NCI-H69 (cell line): ENCODE data around the gene GPC1.

Experiments
- DNase-seq: peaks from one replicate; lab custom pipeline; 2025; lab: John Stamatoyannopoulos, UW

Gene GPC1

DNA sequence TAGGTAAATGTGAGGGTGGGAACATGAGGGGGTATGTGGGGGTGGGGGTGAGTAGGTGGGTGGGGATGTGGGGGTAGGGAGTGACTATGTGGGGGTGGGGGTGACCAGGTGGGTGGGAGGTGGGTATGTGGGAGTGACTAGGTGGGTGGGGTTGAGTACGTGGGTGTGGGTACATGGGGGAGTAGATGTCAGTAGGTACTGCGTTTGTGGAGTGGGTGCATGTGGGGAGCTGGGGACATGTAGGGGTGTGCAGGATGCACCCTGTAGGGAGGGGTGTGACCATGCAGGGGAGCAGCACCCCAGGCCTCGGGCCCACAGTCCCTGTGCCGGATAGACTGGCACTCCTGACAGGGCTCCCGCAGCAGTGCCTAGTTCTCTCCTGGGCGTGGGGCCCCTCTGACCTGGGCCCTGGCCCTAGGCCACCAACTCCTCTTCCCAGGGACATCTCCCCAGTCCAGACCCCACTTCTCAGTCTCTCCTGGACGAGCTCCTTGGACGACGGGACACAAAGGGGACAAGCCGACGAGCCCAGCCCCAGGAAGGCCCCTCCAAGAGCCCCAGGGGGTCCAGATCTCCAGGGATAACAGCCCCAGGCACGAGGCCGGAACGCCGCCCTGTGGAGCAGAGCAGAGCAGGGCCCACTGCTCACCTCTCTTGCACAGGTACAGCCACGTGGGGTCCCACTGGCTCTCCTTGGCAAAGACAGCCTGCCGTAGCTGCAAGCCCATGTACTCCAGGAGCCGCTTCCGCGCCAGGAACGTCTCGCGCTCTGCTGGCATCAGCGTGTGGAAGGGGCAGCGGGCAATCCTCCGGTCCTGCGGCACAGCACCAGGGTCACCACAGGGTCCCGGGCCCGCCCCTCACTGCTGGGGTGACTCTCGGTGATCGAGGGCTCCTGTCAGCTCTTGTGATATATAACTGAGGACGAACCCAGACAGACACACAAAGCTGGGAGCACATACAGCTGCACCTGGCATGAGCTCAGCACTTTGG lies 64.1 kb downstream of the GPC1 start:
- DNase-seq, result no peak

DNA sequence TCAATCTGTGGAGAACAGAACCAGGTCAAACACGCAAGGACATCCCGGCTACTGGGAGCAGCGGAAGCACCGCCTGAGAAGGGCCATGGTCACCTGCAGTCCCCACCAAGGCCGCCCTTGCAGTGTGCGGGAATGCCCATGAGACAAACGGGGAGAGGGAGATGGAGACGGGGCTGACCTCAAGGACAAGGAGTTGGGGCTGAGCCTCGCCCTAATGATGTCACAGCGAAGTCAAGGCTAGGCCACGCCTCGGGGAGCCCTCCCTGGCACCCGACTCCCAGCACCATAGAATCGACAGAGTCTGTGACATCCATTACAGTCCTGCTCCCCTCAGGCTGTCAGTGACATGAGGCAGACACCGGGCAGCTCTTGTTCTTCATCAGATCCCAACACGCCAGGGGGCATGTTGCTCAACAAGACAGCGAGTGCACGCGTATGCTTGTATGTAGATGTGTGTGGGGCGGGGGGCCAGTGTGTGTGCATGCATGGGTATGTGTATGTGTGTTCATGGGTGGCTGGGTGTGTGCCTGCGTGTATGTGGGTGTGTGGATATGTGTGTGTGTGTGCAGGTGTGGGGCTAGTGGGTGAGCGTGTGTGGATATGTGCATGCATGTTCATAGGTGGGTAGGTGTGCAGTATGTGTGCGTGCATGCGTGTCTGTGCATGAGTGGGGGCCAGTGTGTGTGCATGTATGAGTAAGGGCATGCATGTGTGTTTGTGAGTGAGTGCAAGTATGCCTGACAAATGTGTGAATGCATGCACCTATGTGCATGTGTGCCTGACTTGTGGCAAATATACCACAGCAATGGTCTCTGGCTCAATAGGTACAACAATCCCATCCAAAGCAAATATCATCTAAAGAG lies 65.3 kb downstream of the GPC1 start:
- DNase-seq, result no peak

DNA sequence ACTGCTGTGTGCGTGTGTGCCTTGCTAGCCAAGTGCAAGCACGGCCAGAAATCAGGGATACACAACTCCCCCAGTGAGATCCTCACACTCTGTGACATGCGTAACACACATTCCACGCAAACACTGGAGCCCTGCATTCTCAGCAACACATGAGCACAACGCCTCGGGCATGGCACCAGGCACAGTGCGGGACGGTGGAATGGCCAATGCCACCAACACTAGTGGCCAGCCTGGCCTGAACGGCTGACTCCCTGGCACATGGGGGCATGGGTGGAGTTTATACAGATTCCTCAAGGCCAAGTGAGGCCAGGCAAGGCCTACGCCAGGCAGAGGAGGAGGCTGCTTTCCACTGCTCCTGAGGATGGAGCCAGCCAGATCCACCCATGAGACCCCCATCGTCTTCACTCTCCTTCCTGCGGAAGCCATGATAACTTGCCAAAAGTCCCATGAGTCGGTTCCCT lies 66.1 kb downstream of the GPC1 start:
- DNase-seq, result no peak

DNA sequence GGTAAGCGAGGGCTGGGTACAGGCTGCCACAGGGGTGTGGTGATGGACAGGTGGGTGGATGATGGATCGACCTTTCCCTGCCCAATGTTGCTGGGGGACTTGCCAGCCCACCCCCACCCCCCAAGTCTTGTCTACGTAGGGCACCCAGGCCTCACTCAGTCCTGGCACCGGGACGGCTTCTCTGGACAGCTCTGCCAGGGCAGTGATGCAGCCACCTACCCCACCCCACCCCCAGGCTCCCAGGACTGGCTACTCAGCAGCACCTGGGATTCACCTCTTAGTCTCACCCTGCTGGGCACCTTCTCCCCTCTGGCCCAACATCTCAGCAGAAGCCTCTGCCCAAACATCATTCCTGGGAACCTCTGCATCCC lies 66.6 kb downstream of the GPC1 start:
- no peak for DNase-seq

DNA sequence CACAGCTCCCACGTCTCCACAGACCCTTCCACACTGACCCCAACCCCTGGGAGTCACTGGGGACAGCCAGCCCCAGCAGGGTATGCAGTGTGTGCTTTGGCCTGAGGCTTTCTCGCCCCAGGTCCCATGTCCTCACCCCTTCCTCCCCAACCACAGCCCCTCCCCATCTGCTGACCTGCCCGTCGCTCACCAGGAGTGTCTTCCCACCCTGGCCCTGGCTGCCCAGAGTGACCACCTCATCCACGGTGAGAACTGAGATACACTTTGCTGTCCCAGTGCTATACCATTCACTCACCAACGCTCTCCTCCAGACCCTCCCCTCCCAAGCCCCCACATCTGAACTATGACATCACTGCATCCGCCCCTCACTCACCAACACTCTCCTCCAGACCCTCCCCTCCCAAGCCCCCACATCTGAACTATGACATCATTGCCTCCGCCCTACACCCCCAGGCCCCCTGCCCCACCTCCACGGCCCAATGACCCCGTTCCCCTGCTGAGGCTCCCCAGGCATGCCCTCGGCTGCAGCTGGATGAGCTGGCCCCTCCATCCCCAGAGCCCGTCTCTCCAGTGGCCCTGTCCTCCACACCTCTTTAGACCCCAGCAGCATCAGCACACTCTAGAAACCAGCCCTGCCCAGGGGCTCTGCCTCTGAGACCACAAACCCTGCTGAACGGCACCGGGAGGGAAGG lies 67.1 kb downstream of the GPC1 start:
- DNase-seq, result no peak

DNA sequence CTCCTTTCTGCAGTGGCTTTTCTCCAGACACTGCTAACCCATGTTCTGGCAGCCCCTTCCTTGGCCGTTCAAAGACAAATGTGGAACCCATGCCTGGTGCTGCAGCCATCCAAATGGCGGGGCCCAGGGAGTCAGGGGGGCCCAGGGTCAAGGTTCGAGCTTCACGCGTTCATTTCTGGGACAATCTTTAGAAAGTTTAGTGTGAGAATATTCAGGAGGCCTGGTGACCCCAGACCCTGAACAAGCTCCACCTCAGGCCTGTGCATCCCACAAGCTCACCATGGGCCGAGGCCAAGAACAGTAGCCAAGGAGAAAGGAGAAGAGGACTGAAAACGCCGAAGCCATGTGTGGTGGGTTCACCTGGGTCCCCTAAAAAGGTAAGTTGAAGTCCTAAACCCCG lies 67.9 kb downstream of the GPC1 start:
- no peak for DNase-seq

DNA sequence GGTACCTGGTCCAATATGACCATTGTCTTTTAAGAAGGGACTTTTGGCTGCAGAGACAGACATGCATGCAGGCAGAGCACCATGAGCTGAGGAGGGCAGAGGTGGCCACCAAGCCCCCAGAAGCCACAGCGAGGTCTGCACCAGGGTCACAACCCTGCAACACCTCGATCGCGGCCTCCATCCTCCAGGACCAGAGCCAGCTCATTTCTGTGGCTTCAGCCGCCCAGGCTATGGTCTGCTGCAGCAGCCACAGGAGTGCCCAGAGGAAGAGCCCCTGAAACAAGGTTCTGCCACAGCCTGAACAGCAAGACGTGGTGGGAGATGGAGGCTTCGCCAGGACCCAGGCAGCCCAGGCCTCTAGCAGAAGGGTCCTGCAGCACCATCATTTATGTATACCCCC lies 68.4 kb downstream of the GPC1 start:
- no peak for DNase-seq

DNA sequence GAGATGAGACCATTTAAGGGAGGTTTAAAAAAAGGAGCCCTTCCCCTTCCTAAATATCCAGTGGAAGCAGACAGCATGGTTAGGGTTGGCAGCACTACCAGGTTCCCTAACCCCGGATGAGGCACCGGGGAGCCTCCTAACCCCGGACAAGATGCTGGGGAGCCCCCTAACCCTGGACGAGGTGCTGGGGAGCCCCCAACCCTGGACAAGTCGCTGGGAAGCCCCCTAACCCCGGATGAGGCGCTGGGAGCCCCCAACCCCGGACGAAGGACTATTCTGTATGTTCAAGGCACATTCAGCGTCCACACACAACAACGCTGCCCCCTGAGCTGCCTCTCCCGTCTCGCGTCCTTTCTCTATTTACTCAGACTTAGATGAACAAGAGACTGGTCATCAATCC lies 70.4 kb downstream of the GPC1 start:
- DNase-seq, result no peak

DNA sequence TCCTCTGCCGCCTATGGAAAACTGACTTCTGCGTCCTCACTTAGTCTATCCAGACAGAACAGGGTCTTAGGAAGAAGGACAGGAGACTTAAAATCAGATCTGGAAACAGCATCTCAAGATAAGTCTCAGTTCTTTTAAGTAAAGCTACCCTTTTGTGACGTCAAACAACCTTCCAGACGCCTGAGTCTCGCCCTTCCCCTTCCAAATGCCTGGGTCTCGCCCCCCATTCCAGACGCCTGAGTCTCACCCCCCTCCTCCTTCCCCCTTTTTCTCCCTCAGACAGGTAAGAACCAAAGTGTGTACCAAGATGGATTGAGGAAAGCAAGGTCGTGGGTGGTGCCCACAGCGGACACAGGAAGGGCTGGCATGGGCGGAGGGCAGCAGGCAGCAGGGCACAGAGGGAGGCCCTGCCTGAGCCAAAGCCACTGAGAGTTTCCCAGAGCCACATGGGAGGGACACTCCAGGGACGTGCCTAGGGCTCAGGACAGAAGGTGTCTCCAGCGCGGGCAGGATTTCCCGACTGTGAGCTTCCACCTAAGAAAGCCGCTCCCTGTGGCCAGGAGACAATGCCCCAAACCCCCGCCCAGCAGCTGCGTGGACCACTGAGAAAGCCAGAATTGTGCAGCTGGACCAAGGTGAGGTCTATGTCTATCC lies 71.1 kb downstream of the GPC1 start:
- DNase-seq, result no peak

DNA sequence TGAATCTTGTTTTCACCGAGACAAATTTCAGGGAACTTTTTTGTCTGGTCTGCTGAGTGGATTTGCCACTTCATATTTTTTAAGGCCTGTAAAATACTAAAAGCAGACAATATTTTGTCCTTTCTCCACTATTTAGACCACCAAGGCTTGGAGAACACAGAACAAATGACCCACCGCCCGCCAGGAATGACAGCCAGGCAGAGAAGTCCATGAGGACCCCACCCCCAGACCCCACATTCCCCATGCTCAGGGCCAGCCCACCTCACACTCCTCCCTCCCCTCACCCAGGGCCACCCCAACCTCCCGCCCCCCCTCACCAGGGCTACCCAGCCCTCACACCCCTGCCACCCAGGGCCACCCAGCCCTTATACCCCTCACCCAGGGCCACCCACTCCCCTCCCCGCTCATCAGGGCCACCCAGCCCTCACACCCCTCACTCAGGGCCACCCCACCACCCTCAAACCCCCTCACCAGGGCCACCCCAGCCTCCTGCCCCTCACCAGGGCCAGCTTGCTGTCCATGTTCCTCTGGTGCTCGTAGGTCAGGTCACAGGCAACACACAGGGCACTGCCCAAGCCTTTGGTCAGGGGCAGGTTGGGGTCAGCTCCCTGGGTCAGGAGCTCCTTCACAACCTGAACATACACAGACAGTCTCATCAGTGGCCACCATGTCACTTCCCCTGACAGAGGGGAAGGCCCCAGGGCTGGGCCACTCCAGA lies 71.8 kb downstream of the GPC1 start:
- DNase-seq, result no peak

DNA sequence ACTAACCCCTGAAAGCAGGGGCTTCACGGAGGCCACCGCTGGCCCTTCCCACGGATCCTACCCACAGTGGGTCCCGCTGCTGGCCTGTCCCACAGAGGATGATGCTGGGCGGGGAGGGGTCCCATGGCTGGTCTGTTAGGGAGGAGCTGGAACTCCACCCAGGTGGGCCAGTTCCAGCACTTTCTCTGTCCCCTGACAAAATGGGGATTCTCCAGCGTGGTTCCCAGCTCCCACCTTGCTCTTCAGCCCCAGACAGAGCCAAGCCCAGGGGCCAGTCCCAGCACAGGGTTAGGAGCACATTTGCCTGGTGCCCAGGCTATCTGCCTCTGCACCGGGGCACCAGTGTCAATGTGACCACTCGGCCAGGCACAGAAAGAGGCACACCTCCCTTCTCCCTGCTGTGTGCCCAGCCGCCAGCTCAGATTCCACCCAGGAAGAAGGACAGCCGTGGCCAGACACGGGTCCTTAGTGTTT lies 72.4 kb downstream of the GPC1 start:
- DNase-seq, result no peak

DNA sequence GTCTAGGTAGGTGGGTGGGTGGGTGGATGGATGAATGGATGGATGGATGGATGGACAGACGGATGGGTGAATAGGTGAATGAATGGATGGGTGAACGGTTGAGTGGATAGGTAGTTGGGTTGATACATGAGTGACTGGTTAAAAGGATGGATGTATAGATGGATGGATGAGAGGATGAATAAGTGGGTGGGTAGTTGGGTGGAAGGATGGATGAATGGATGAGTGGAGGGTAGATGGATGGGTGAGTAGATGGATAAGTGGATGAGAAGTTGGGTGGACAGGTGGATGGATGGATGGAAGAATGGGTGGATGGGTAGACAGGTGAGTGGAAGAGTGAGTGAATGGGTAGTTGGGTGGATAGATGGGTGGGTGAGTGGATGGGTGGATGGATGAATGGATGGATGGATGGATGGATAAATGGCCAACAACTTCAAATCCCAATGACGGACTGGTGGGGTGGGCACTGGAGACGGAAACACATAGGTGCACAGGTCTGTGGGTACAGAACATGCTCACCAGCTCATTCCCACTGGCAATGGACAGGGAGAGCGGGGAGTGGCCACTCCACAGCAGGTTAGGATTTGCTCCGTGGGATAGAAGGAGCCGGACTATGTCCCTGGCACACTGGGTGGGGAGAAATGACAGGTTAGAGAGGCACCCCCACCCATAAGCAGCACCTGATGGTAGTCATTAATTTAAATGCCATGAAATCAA lies 73.5 kb downstream of the GPC1 start:
- no peak for DNase-seq

DNA sequence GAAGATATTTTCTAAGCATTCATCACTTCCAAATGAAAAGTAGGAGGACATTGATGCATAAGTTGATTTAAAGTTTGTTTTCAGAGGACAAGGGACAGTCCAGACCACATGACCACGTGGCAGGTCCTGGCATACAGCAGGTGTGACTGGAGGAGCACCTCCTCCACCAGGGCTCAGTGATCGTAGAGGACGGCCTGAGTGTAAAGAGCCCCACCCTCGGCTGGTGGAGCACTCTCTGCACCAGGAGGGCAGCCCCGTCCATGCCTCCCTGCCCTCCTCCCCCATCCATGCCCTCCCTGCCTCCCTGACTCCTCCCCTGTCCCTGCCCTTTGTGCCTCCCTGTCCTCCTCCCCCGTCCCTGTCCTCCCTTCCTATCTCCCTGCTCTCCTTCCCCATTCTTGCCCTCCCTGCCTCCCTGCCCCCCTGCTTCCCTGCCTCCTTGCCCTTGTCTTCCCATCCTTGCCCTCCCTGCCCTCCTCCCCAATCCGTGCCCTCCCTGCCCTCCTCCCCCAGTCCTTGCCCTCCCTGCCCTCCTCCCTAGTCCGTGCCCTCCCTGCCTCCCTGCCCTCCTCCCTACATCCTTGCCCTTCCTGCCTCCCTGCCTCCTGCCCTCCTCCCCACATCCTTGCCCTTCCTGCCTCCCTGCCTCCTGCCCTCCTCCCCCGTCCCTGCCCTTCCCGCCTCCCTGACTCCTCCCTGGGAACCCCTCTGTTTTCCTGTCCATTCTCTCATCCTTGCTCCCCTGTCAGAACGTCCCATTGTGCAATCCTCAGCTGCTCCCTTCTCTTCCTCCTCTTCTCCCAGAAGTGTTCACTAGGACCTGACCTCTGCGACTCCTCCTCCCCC lies 74.4 kb downstream of the GPC1 start:
- no peak for DNase-seq

DNA sequence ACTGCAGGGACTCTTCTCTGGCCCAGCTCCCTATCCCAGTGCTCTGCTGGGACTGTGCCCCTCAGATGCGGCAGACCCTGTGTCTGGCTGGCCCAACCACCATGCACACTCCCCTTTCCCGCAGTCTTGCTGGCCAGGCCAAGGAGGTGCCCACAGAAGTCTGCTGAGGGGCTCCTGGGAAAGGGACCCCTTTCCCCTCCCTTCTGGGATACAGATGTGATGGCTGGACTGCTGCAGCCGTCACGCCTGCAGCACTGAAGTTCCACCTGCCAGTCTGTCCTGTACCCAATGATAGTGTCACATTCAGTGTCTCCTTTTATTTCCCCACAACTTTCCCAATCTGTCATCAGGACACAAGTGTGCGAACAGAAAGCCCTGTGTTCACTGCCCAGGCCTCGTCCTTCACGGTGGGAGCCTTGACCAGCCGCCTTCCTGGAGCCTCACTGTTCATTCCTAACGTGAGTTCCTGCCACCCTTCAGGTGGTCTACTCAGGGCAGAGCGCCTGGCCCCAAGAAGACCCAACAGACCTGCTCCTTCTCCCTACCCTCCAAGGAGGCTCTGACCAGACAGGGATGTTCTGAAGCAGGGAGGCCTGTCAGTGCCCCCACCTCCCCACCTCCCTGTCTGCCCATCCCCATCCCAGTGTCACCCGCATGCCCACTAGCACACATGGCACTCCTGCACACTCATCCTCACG lies 75.2 kb downstream of the GPC1 start:
- DNase-seq, result no peak

DNA sequence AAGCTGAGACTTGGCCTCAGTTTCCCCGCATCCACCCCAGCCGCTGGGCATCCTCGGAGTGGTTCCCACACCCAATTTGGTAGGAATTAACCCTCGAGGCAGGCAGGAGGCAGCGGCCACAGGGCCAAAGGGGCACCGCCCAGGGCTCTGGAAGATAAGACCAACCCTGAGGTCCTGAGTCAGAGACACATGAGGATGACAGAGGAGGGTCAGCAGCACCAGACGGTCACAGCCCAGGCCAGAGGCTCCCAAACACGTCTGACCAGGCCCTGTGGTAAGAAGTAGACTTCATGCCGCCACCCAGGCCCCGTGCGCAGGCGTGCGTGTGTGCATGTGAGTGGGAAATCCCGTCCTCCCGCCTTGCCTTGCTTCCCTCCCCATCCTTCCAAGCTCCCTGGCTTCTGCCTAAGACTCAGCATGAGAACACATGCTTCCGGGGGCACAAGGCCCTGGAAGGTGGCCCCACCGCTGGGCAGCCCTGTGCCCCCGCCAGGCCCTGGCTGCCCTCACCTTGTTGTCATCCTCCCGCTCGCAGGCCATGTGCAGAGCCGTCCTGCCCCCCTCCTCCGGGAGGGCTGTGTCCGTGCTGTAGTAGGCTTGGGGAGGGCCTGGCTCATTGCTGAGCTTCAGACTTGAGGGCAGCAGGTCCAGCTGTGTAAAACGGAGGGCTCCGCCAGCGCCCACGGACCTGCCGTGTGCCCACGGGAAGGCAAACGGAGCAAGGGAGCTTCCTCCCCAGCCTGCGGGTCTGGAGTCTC lies 76.1 kb downstream of the GPC1 start:
- DNase-seq, result no peak

DNA sequence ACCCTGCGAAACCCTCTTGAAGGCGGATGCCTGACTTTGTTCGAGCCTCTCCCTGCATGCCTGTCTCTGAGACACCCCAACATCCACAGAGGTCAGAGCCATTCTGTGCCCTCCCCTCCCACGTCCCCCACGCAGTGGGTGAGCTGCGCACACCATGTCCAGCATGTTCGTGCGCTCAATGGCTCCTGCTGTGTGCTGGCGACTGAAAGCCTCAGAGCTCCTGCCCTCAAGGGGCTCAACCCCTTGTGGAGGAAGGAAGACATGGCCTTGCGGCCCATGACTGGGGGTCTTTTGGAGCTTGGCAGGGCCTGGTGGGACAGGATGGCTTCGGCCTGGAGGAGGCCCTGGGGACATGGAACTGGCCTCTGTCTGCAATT lies 76.6 kb downstream of the GPC1 start:
- no peak for DNase-seq

DNA sequence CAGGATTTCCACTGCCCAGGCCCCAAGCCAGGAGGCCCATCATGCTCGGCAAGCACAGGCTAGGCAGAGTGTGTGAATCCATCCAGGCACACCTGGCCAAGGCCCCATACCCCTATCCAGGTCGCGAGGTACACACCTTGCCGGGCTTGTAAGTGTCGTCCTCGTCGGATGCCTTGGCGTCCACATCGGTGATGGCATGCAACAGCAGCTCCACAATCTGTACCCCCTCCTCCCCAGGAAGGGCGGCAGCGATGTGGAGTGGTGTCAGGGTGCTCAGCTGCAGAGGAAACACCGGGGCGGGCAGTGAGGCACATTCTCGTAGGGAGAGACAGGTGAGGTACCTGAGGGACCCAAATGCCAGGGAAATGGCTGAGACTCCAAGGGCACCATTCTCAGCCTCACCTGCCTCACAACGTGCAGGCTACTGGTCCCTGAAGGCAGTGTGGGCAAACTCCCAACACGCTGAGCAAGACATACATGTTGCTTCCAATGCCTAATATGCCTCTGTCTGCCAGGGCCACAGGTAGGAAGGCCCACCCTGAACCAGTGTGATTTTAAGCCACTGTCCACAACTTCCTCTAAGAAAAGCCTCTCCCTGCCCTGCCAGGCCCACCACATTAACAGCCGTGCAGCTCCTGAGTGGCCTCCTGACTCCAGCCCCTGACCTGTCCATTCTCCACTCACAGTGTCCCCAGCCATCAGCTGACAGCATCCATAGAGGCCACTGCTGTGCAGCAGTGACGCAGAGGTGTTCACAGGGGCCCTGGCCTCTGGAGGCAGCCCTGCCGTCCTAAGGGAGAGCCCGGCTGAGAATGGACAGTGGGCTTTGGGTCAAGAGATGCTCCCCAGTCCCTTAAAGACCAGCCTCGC lies 77.4 kb downstream of the GPC1 start:
- DNase-seq, result no peak
